Endothelial cell of umbilical vein (primary cell): ENCODE results near the gene HVCN1.

Experiments used
- EZH2 ChIP-seq: IDR thresholded peaks from 2 replicates; pipeline ENCODE4 v1.6.1; 2012; ENCODE audit warnings: borderline replicate concordance, low read depth, mild to moderate bottlenecking, moderate library complexity, low read length, inconsistent platforms; ENCODE audit not compliant: severe bottlenecking
- MYC ChIP-seq: IDR thresholded peaks from one replicate; pipeline ENCODE4 v1.6.1; 2011; ENCODE audit warnings: mild to moderate bottlenecking, low read depth, low read length
- POLR2AphosphoS5 ChIP-seq: IDR thresholded peaks from 2 replicates; pipeline ENCODE4 v1.6.1; 2012; ENCODE audit warnings: low read depth, mild to moderate bottlenecking, control low read depth, low read length, moderate library complexity; ENCODE audit not compliant: insufficient read depth
- TF ChIP-seq, protein P1 (sequence below), 2 donors: IDR thresholded peaks; 1 replicate in 1 of 2; 2 replicates in 1 of 2; pipeline ENCODE4 v1.5.1; 2011; ENCODE audit warnings: low read length in 2 of 2, mild to moderate bottlenecking in 2 of 2, moderate library complexity in 2 of 2, control low read depth in 1 of 2, inconsistent platforms in 1 of 2, low read depth in 1 of 2; ENCODE audit not compliant: insufficient read depth in 1 of 2; ENCODE audit errors: extremely low read depth in 1 of 2
- TF ChIP-seq, protein P2 (sequence below): IDR thresholded peaks from 2 replicates; pipeline ENCODE4 v1.6.1; 2011; ENCODE audit not compliant: insufficient read depth, insufficient read length

DNA sequence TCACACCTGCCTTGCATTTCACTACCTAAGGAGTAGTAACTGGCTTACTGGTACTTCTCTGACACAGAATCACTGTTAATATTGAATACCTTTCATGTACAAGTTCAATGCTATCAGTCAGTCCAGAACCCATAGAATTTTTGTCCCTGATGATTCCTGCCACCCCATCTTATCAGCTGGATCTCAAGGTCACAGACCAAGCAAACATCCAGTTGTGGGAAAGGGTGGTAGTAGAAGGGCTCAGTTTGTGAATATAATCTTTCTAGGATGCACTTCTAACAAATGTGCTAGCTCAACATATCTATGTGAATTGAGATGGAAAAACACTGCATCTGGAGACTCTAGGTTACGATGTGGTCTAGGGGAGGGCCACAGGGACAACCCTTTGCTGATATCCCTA lies 39.7 kb upstream of the HVCN1 start:
- no peak for TF ChIP-seq EZH2
- TF ChIP-seq, protein P1, sequence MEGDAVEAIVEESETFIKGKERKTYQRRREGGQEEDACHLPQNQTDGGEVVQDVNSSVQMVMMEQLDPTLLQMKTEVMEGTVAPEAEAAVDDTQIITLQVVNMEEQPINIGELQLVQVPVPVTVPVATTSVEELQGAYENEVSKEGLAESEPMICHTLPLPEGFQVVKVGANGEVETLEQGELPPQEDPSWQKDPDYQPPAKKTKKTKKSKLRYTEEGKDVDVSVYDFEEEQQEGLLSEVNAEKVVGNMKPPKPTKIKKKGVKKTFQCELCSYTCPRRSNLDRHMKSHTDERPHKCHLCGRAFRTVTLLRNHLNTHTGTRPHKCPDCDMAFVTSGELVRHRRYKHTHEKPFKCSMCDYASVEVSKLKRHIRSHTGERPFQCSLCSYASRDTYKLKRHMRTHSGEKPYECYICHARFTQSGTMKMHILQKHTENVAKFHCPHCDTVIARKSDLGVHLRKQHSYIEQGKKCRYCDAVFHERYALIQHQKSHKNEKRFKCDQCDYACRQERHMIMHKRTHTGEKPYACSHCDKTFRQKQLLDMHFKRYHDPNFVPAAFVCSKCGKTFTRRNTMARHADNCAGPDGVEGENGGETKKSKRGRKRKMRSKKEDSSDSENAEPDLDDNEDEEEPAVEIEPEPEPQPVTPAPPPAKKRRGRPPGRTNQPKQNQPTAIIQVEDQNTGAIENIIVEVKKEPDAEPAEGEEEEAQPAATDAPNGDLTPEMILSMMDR (IDR thresholded peaks at IDR 0.05; ENCODE audit: extremely low read depth in 1 of 2, insufficient read depth in 1 of 2, low read depth in 1 of 2, low read length in 2 of 2) = no peak
- no peak for TF ChIP-seq POLR2AphosphoS5
- TF ChIP-seq MYC = no peak
- TF ChIP-seq, protein P2, sequence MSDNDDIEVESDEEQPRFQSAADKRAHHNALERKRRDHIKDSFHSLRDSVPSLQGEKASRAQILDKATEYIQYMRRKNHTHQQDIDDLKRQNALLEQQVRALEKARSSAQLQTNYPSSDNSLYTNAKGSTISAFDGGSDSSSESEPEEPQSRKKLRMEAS = no peak
